ENCODE results near the gene SCAMP3. TPM values are rescaled to one million over a fixed set of nuclear protein-coding genes. Genes with fewer than 3 reads are reported as not detected.

Gene SCAMP3
- total and polyA plus RNA-seq, 4 donors: 14.9 to 47.0 (median 31.7) TPM

GRCh38 chr1:155284476-155284875 lies 22.3 kb upstream of the SCAMP3 start:
- no peak overlapping the region for H3K4me3 ChIP-seq (ENCODE audit: low read depth in 1 of 3, low read length in 3 of 3)
- no peaks in the 10 kb centered on the region for H3K27me3 ChIP-seq (ENCODE audit: control insufficient read depth in 4 of 4, insufficient read depth in 4 of 4, low read length in 3 of 4)
- peaks cover 2 to 20% (median 7%) of the 10 kb centered on the region in 4 donors for H3K4me1 ChIP-seq (ENCODE audit: control insufficient read depth in 4 of 4, insufficient read depth in 4 of 4, low read length in 3 of 4)
- H3K27ac ChIP-seq (ENCODE audit: low read depth in 1 of 2, low read length in 2 of 2): no peak overlapping the region
- 95% methylated on average over 12 of the region's 12 CpGs for whole genome bisulfite sequencing
- H3K9ac ChIP-seq (ENCODE audit: low read depth in 1 of 2, low read length in 2 of 2): no peak overlapping the region
- DNase-seq (ENCODE audit: low spot score): no peak
- no peaks in the 10 kb centered on the region for H3K9me3 ChIP-seq (ENCODE audit: control insufficient read depth in 4 of 4, low read length in 3 of 4)
- TF ChIP-seq SP1 (IDR thresholded peaks at IDR 0.05): no peak
- TF ChIP-seq NR2F2 (IDR thresholded peaks at IDR 0.05): no peak
- no peak for TF ChIP-seq ATF3 (IDR thresholded peaks at IDR 0.05)
- no peak for TF ChIP-seq JUND (IDR thresholded peaks at IDR 0.05)
- no peak for TF ChIP-seq REST (IDR thresholded peaks at IDR 0.05)
- no peak for TF ChIP-seq ZBTB33 (IDR thresholded peaks at IDR 0.05)
- peaks cover 0 to 2% (median under 1%) of the 10 kb centered on the region in 4 donors for H3K36me3 ChIP-seq (ENCODE audit: control insufficient read depth in 4 of 4, insufficient read depth in 3 of 4, low read depth in 1 of 4, low read length in 3 of 4)

GRCh38 chr1:155282488-155283091 lies 20.4 kb upstream of the SCAMP3 start:
- H3K4me3 ChIP-seq (ENCODE audit: low read depth in 1 of 3, low read length in 3 of 3): no peak overlapping the region
- H3K9ac ChIP-seq (ENCODE audit: low read depth in 1 of 2, low read length in 2 of 2): no peak overlapping the region
- H3K4me1 ChIP-seq (ENCODE audit: control insufficient read depth in 4 of 4, insufficient read depth in 4 of 4, low read length in 3 of 4): peaks cover 10 to 32% (median 16%) of the 10 kb centered on the region in 4 donors
- no peak for TF ChIP-seq FOXA1 (IDR thresholded peaks at IDR 0.05)
- TF ChIP-seq RAD21 (IDR thresholded peaks at IDR 0.05): no peak
- TF ChIP-seq FOXA2 (IDR thresholded peaks at IDR 0.05): no peak
- no peak for TF ChIP-seq HNF4G (IDR thresholded peaks at IDR 0.05)
- no peak for TF ChIP-seq YY1 (IDR thresholded peaks at IDR 0.05)
- no peak for TF ChIP-seq GABPA (IDR thresholded peaks at IDR 0.05 in 1 of 2, conservative IDR thresholded peaks at IDR 0.05 in 1 of 2)
- no peak for TF ChIP-seq JUND (IDR thresholded peaks at IDR 0.05)
- TF ChIP-seq CTCF (IDR thresholded peaks at IDR 0.05; ENCODE audit: low read depth, low read length, missing input control): no peak
- no peak for DNase-seq (ENCODE audit: low spot score)
- no peak overlapping the region for H3K27ac ChIP-seq (ENCODE audit: low read depth in 1 of 2, low read length in 2 of 2)
- no peaks in the 10 kb centered on the region for H3K27me3 ChIP-seq (ENCODE audit: control insufficient read depth in 4 of 4, insufficient read depth in 4 of 4, low read length in 3 of 4)
- H3K36me3 ChIP-seq (ENCODE audit: control insufficient read depth in 4 of 4, insufficient read depth in 3 of 4, low read depth in 1 of 4, low read length in 3 of 4): no peaks in the 10 kb centered on the region
- no peaks in the 10 kb centered on the region for H3K9me3 ChIP-seq (ENCODE audit: control insufficient read depth in 4 of 4, low read length in 3 of 4)
- WGBS: 95% methylated on average over 29 of the region's 29 CpGs
